Measurements from ENCODE around the gene EPHB2.

EPHB2 gene

GRCh38 chr1:22780696-22781095 lies 70.1 kb downstream of the EPHB2 start:
- DNase-seq (ENCODE audit: low read depth) = peak; percentile 8

GRCh38 chr1:22781483-22781882 lies 70.8 kb downstream of the EPHB2 start:
- no peak for DNase-seq (ENCODE audit: low read depth)

GRCh38 chr1:22782406-22782805 lies 71.8 kb downstream of the EPHB2 start:
- no peak for DNase-seq (ENCODE audit: low read depth)

- no peak for DNase-seq (ENCODE audit: low read depth)
Measured at GRCh38 chr1:22784317-22784716, 73.7 kb downstream of the EPHB2 start.

- DNase-seq (ENCODE audit: low read depth) = no peak
Measured at GRCh38 chr1:22784737-22785136, 74.1 kb downstream of the EPHB2 start.

GRCh38 chr1:22786101-22786500 lies 75.5 kb downstream of the EPHB2 start:
- DNase-seq (ENCODE audit: low read depth) = no peak

- no peak for DNase-seq (ENCODE audit: low read depth)
Measured at GRCh38 chr1:22786719-22787489, 76.3 kb downstream of the EPHB2 start.

- no peak for DNase-seq (ENCODE audit: low read depth)
Measured at GRCh38 chr1:22787636-22788035, 77.0 kb downstream of the EPHB2 start.

- DNase-seq (ENCODE audit: low read depth) = no peak
Measured at GRCh38 chr1:22788254-22788661, 77.6 kb downstream of the EPHB2 start.

GRCh38 chr1:22789356-22789994 lies 78.8 kb downstream of the EPHB2 start:
- no peak for DNase-seq (ENCODE audit: low read depth)

GRCh38 chr1:22790232-22791008 lies 79.8 kb downstream of the EPHB2 start:
- no peak for DNase-seq (ENCODE audit: low read depth)

GRCh38 chr1:22791831-22792347 lies 81.2 kb downstream of the EPHB2 start:
- DNase-seq (ENCODE audit: low read depth) = no peak

GRCh38 chr1:22792396-22793160 lies 81.9 kb downstream of the EPHB2 start:
- no peak for DNase-seq (ENCODE audit: low read depth)

GRCh38 chr1:22793647-22794046 lies 83.0 kb downstream of the EPHB2 start:
- DNase-seq (ENCODE audit: low read depth) = no peak

- DNase-seq (ENCODE audit: low read depth) = no peak
Measured at GRCh38 chr1:22794647-22795365, 84.2 kb downstream of the EPHB2 start.

- no peak for DNase-seq (ENCODE audit: low read depth)
Measured at GRCh38 chr1:22795366-22795714, 84.7 kb downstream of the EPHB2 start.

- no peak for DNase-seq (ENCODE audit: low read depth)
Measured at GRCh38 chr1:22796642-22797041, 86.0 kb downstream of the EPHB2 start.

GRCh38 chr1:22798083-22798482 lies 87.4 kb downstream of the EPHB2 start:
- DNase-seq (ENCODE audit: low read depth) = no peak

- DNase-seq (ENCODE audit: low read depth) = no peak
Measured at GRCh38 chr1:22799971-22800370, 89.3 kb downstream of the EPHB2 start.

- DNase-seq (ENCODE audit: low read depth) = no peak
Measured at GRCh38 chr1:22800629-22801028, 90.0 kb downstream of the EPHB2 start.

- DNase-seq (ENCODE audit: low read depth) = no peak
Measured at GRCh38 chr1:22801347-22801746, 90.7 kb downstream of the EPHB2 start.

Measured in HS-27A (cell line).